IMR-90 (cell line): ENCODE data around the gene XPR1. TPM values are rescaled to one million over a fixed set of nuclear protein-coding genes. Genes with fewer than 3 reads are reported as not detected.

Experiments used
- ATAC-seq: fragments of 200-7000 bp; cut with Tn5 transposase; 2 replicates; pipeline ENCODE4 v1.9.1; 2020; ENCODE audit warnings: low read depth, mild to moderate bottlenecking, moderate library complexity
- BruUV-seq: library from RNA; stranded (reverse); fragments of 400-500 nt; replicated peaks from 2 replicates; lab custom pipeline; 2021; lab: Mats Ljungman, UMichigan
- CTCF ChIA-PET: fragments of 300-600 bp; formaldehyde crosslinking; extraction: SDS; loops from one replicate; lab custom pipeline; 2021; ENCODE audit warnings: antibody characterized with exemption; lab: Yijun Ruan, JAX
- POLR2A ChIA-PET: fragments of 300-600 bp; sonication (Branson Sonifier 250); formaldehyde crosslinking; loops from one replicate; lab custom pipeline; 2022; ENCODE audit warnings: antibody characterized with exemption; ENCODE audit not compliant: unreplicated experiment; lab: Charles Lee
- DNase-seq: peaks from one replicate; pipeline ENCODE4 v3.0.0; 2013
- H2AFZ ChIP-seq: replicated peaks from 2 replicates; pipeline ENCODE3; 2013; ENCODE audit warnings: low read length, mild to moderate bottlenecking; ENCODE audit not compliant: poor library complexity
- H2AK5ac ChIP-seq: 2 replicates; pipeline ENCODE4 v1.6.1; 2013; ENCODE audit warnings: low read depth, low read length, inconsistent platforms
- H2AK9ac ChIP-seq: replicated peaks from 2 replicates; pipeline ENCODE3; 2013; ENCODE audit warnings: mild to moderate bottlenecking, low read depth, low read length, moderate library complexity; ENCODE audit not compliant: poor library complexity
- H2BK120ac ChIP-seq: 2 replicates; pipeline ENCODE4 v1.6.1; 2013; ENCODE audit warnings: low read depth, low read length, inconsistent platforms
- H2BK15ac ChIP-seq: 3 replicates; pipeline ENCODE4 v1.6.1; 2013; ENCODE audit warnings: low read depth, low read length, inconsistent platforms
- H2BK20ac ChIP-seq: 2 replicates; pipeline ENCODE4 v1.6.1; 2013; ENCODE audit warnings: low read depth, mild to moderate bottlenecking, inconsistent platforms, low read length, moderate library complexity
- H2BK5ac ChIP-seq: 2 replicates; pipeline ENCODE4 v1.6.1; 2013; ENCODE audit warnings: mild to moderate bottlenecking, low read depth, low read length, inconsistent platforms; ENCODE audit not compliant: poor library complexity, severe bottlenecking
- H3K14ac ChIP-seq: replicated peaks from 2 replicates; pipeline ENCODE4 v1.6.1; 2013; ENCODE audit warnings: low read depth, low read length, inconsistent platforms
- H3K18ac ChIP-seq: 2 replicates; pipeline ENCODE4 v1.6.1; 2013; ENCODE audit warnings: low read depth, low read length, control low read depth
- H3K23ac ChIP-seq: 2 replicates; pipeline ENCODE4 v1.6.1; 2013; ENCODE audit warnings: low read depth, low read length, inconsistent platforms
- H3K27ac ChIP-seq: 2 replicates; pipeline ENCODE4 v1.5.1; 2013; ENCODE audit warnings: mild to moderate bottlenecking, control low read depth, low read length; ENCODE audit not compliant: insufficient read depth
- H3K27me3 ChIP-seq: 2 replicates; pipeline ENCODE4 v1.6.1; 2013; ENCODE audit warnings: low read length; ENCODE audit not compliant: control insufficient read depth, insufficient read depth
- H3K36me3 ChIP-seq: 2 replicates; pipeline ENCODE4 v1.6.1; 2013; ENCODE audit warnings: low read length, mixed read lengths; ENCODE audit not compliant: control insufficient read depth, insufficient read depth
- H3K4ac ChIP-seq: 2 replicates; pipeline ENCODE4 v1.6.1; 2013; ENCODE audit warnings: low read depth, low read length, inconsistent platforms
- H3K4me1 ChIP-seq: 2 replicates; pipeline ENCODE4 v1.6.1; 2013; ENCODE audit warnings: low read length, mixed read lengths; ENCODE audit not compliant: control insufficient read depth, insufficient read depth
- H3K4me2 ChIP-seq: 2 replicates; pipeline ENCODE4 v1.6.1; 2013; ENCODE audit warnings: low read depth, mild to moderate bottlenecking, control low read depth, low read length, moderate library complexity
- H3K4me3 ChIP-seq: 2 replicates; pipeline ENCODE4 v1.5.1; 2013; ENCODE audit warnings: low read depth, mild to moderate bottlenecking, control low read depth, low read length, moderate library complexity; ENCODE audit not compliant: insufficient read depth
- H3K56ac ChIP-seq: 2 replicates; pipeline ENCODE4 v1.6.1; 2013; ENCODE audit warnings: low read length, inconsistent platforms; ENCODE audit not compliant: insufficient read depth; ENCODE audit errors: extremely low read depth
- H3K79me1 ChIP-seq, 2 experiments: 2 replicates each; pipeline ENCODE4 v1.6.1; 2013; ENCODE audit warnings: low read length in 2 of 2, inconsistent platforms in 1 of 2, low read depth in 1 of 2
- H3K9ac ChIP-seq: 2 replicates; pipeline ENCODE4 v1.6.1; 2013; ENCODE audit warnings: low read depth, low read length, control low read depth
- H3K9me1 ChIP-seq: 2 replicates; pipeline ENCODE4 v1.6.1; 2013; ENCODE audit warnings: low read length, inconsistent platforms; ENCODE audit not compliant: insufficient read depth
- H3K9me3 ChIP-seq: 2 replicates; pipeline ENCODE4 v1.6.1; 2013; ENCODE audit warnings: low read length; ENCODE audit not compliant: control insufficient read depth, insufficient read depth
- H4K20me1 ChIP-seq: 2 replicates; pipeline ENCODE4 v1.6.1; 2013; ENCODE audit warnings: low read length, inconsistent platforms; ENCODE audit not compliant: insufficient read depth
- H4K5ac ChIP-seq: 2 replicates; pipeline ENCODE4 v1.6.1; 2013; ENCODE audit warnings: mild to moderate bottlenecking, low read depth, low read length, control low read depth
- H4K8ac ChIP-seq, 2 experiments: 2 replicates each; pipeline ENCODE4 v1.6.1; 2013; ENCODE audit warnings: low read depth in 2 of 2, low read length in 2 of 2, control low read depth in 1 of 2, inconsistent platforms in 1 of 2
- H4K91ac ChIP-seq: 2 replicates; pipeline ENCODE4 v1.6.1; 2013; ENCODE audit warnings: low read depth, low read length, inconsistent platforms; ENCODE audit not compliant: insufficient read depth
- BHLHE40 ChIP-seq: fragments of 150-350 bp; IDR thresholded peaks from 2 replicates; pipeline ENCODE4 v1.6.1; 2016; ENCODE audit warnings: mild to moderate bottlenecking, low read depth, low read length
- CEBPB ChIP-seq: IDR thresholded peaks from 2 replicates; pipeline ENCODE4 v1.6.1; 2012; ENCODE audit warnings: low read depth, low read length, improper control_type of control experiment
- CHD1 ChIP-seq: IDR thresholded peaks from 2 replicates; pipeline ENCODE4 v1.6.1; 2012; ENCODE audit warnings: low read depth, low read length, improper control_type of control experiment
- FOS ChIP-seq: fragments of 150-350 bp; IDR thresholded peaks from 2 replicates; pipeline ENCODE4 v1.6.1; 2016; ENCODE audit warnings: low read depth, low read length
- MAFK ChIP-seq: IDR thresholded peaks from 2 replicates; pipeline ENCODE4 v1.6.1; 2012; ENCODE audit warnings: low read depth, low read length, improper control_type of control experiment
- MAZ ChIP-seq: IDR thresholded peaks from 2 replicates; pipeline ENCODE4 v1.6.1; 2012; ENCODE audit warnings: low read depth, mild to moderate bottlenecking, low read length, improper control_type of control experiment, moderate library complexity, borderline replicate concordance
- MXI1 ChIP-seq: IDR thresholded peaks from 2 replicates; pipeline ENCODE4 v1.6.1; 2012; ENCODE audit warnings: low read depth, mild to moderate bottlenecking, low read length, moderate library complexity, borderline replicate concordance
- NFE2L2 ChIP-seq: fragments of 150-350 bp; IDR thresholded peaks from 2 replicates; pipeline ENCODE4 v1.6.1; 2016; ENCODE audit warnings: low read depth, mild to moderate bottlenecking, low read length
- POLR2A ChIP-seq: IDR thresholded peaks from 2 replicates; pipeline ENCODE4 v1.6.1; 2012; ENCODE audit warnings: mild to moderate bottlenecking, low read depth, low read length
- RAD21 ChIP-seq: IDR thresholded peaks from 2 replicates; pipeline ENCODE4 v1.6.1; 2012; ENCODE audit warnings: low read length, improper control_type of control experiment
- SMC3 ChIP-seq: fragments of 150-350 bp; IDR thresholded peaks from 2 replicates; pipeline ENCODE4 v1.6.1; 2016; ENCODE audit warnings: low read depth, mild to moderate bottlenecking, antibody characterized with exemption, low read length, moderate library complexity
- WGBS, 2 experiments: methylation state at CpG; one replicate each; pipeline versions ENCODE4 v1.1.5 to v1.1.7; 2013; ENCODE audit warnings: missing lambda C conversion rate in 2 of 2; ENCODE audit not compliant: insufficient read length in 1 of 2; ENCODE audit errors: extremely low coverage in 2 of 2; 5-methylcytosine and 5-hydroxymethylcytosine counted together
- dilution Hi-C: fragments of 300-500 bp; cut with HindIII; formaldehyde crosslinking; loops from one replicate; pipeline ENCODE4 v1.14.3; 2018; ENCODE audit warnings: low sequenced_read_pairs; ENCODE audit not compliant: unreplicated experiment
- in situ Hi-C: fragments of 300-500 bp; cut with MboI; formaldehyde crosslinking; loops from 3 replicates; pipeline ENCODE4 v1.14.3; 2019; ENCODE audit warnings: low sequenced_read_pairs, inconsistent platforms, mixed read lengths
- intact Hi-C: fragments of 100-400 bp; cut with micrococcal nuclease; formaldehyde crosslinking; loops from 2 replicates; pipeline ENCODE4 v1.10.0; 2022
- polyA plus RNA-seq, 3 experiments: library from polyadenylated mRNA; depleted of rRNA; stranded (reverse); fragments of >200 nt; gene quantifications; 2 replicates each; pipeline ENCODE4 v1.2.3, GENCODE V29; 2012; ENCODE audit warnings: low replicate concordance in 1 of 3
- total RNA-seq: library from RNA; depleted of rRNA; stranded (reverse); fragments of >200 nt; gene quantifications from 2 replicates; pipeline ENCODE4 v1.2.3, GENCODE V29; 2012
- TF ChIP-seq, protein P1 (sequence below): fragments of 150-350 bp; IDR thresholded peaks from 2 replicates; pipeline ENCODE4 v1.6.1; 2017; ENCODE audit warnings: mild to moderate bottlenecking, antibody characterized with exemption, low read length, low read depth
- TF ChIP-seq, protein P2 (sequence below): fragments of 150-350 bp; IDR thresholded peaks from 2 replicates; pipeline ENCODE4 v1.6.1; 2016; ENCODE audit warnings: low read depth, mild to moderate bottlenecking, low read length, moderate library complexity, borderline replicate concordance
- TF ChIP-seq, protein P3 (sequence below): conservative IDR thresholded peaks from 2 replicates; pipeline ENCODE4 v1.5.1; 2012; ENCODE audit warnings: mild to moderate bottlenecking, low read depth, low read length, improper control_type of control experiment

The XPR1 gene
- total and polyA plus RNA-seq, 2 of the 4 experiments (the other 2 are of a cell fraction), result 11.8 to 25.1 TPM

DNA sequence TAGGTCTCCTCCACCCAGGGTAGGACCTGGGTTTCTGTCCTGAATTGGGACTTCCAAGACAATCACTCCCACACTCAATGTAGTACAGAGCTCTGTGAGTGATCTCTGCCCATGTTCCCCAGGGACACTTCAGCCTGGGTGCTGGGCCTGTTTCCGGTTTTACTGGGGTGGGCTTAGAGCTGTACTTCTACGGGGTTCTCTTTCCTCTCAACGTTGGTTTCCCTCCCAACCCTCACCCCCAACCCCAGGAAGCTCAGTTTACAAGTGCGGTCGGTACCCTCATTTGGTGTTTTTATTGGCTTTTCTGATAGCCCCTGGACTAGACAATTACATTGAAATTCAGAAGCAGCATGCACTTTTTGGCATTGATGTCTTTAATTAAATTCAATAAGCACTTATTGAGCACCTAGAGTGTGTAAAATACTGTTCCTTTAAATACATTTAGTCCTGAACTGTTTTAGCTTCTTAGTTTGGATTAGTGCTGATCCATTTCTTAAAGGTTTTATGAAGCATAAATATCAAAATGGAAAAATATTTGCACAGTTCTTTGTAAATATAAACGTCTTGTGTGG lies 542 bp upstream of the XPR1 start:
- Histone ChIP-seq H3K27me3 (no peaks in the 10 kb centered on the region), H3K4me2 (no peak overlapping the region), H3K14ac (no peak overlapping the region), H3K23ac (no peak overlapping the region), H2BK120ac (no peak overlapping the region), H3K36me3 (no peaks in the 10 kb centered on the region), H2BK5ac (no peak overlapping the region), H3K4me3 (no peak overlapping the region), H3K18ac (no peak overlapping the region), H2AFZ (peak overlapping the region; percentile 35), H4K91ac (no peak overlapping the region), H3K27ac (no peak overlapping the region), H2BK20ac (no peak overlapping the region), H2AK9ac (no peak overlapping the region), H4K8ac (no peak overlapping the region), H3K56ac (no peak overlapping the region), H3K79me1 (peaks cover 8 to 25% of the 10 kb centered on the region in 2 experiments), H2AK5ac (no peak overlapping the region), H2BK15ac (no peak overlapping the region), H3K9ac (no peak overlapping the region), H3K9me1 (no peaks in the 10 kb centered on the region; the same call in 1 of the 2 replicates), H3K4ac (no peak overlapping the region; the same call in 1 of the 2 replicates), H4K20me1 (peaks cover 12% of the 10 kb centered on the region; the same call in 1 of the 2 replicates), H3K4me1 (no peaks in the 10 kb centered on the region), H3K9me3 (no peaks in the 10 kb centered on the region), H4K5ac (no peak overlapping the region)
- TF ChIP-seq CEBPB (no peak), RAD21 (no peak), FOS (no peak), BHLHE40 (no peak), CHD1 (no peak), POLR2A (no peak), SMC3 (no peak), MAZ (no peak), MXI1 (no peak), MAFK (no peak), NFE2L2 (no peak)
- TF ChIP-seq, protein P1, sequence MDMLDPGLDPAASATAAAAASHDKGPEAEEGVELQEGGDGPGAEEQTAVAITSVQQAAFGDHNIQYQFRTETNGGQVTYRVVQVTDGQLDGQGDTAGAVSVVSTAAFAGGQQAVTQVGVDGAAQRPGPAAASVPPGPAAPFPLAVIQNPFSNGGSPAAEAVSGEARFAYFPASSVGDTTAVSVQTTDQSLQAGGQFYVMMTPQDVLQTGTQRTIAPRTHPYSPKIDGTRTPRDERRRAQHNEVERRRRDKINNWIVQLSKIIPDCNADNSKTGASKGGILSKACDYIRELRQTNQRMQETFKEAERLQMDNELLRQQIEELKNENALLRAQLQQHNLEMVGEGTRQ, result no peak
- TF ChIP-seq, protein P2, sequence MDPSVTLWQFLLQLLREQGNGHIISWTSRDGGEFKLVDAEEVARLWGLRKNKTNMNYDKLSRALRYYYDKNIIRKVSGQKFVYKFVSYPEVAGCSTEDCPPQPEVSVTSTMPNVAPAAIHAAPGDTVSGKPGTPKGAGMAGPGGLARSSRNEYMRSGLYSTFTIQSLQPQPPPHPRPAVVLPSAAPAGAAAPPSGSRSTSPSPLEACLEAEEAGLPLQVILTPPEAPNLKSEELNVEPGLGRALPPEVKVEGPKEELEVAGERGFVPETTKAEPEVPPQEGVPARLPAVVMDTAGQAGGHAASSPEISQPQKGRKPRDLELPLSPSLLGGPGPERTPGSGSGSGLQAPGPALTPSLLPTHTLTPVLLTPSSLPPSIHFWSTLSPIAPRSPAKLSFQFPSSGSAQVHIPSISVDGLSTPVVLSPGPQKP, result no peak
- TF ChIP-seq, protein P3, sequence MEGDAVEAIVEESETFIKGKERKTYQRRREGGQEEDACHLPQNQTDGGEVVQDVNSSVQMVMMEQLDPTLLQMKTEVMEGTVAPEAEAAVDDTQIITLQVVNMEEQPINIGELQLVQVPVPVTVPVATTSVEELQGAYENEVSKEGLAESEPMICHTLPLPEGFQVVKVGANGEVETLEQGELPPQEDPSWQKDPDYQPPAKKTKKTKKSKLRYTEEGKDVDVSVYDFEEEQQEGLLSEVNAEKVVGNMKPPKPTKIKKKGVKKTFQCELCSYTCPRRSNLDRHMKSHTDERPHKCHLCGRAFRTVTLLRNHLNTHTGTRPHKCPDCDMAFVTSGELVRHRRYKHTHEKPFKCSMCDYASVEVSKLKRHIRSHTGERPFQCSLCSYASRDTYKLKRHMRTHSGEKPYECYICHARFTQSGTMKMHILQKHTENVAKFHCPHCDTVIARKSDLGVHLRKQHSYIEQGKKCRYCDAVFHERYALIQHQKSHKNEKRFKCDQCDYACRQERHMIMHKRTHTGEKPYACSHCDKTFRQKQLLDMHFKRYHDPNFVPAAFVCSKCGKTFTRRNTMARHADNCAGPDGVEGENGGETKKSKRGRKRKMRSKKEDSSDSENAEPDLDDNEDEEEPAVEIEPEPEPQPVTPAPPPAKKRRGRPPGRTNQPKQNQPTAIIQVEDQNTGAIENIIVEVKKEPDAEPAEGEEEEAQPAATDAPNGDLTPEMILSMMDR, result no peak
- ATAC-seq (no peak), DNase-seq (no peak)
- no CpG with 5 or more reads among the region's 6 CpGs for WGBS, 2 experiments
- BruUV-seq, result no TSS peak
- dilution Hi-C loops (no loop called here), intact Hi-C loops (loop anchor here (5.0 kb wide), 2 partner anchors 521 to 536 kb away; no protein-coding TSS in a partner anchor), in situ Hi-C loops (loop anchor here (10.0 kb wide), 1 partner anchor 514 kb away; no protein-coding TSS in a partner anchor)
- ChIA-PET CTCF (interaction anchor here (0.6 to 1.6 kb wide), 5 partner anchors 17 to 551 kb away, joined by 3 to 6 read pairs (median 4); no protein-coding TSS in a partner anchor), POLR2A (no interaction called here)
